ENCODE results near the gene ATP8A1. TPM values are rescaled to one million over a fixed set of nuclear protein-coding genes. Genes with fewer than 3 reads are reported as not detected.
"Not testable (repeated sequence)": the region's sequence is repeated elsewhere in the genome, so short reads cannot be mapped to it uniquely, and the experiment has no call there.

ATP8A1 gene
- total and polyA plus RNA-seq, 12 donors = 14.4 to 58.3 (median 27.7) TPM

DNA sequence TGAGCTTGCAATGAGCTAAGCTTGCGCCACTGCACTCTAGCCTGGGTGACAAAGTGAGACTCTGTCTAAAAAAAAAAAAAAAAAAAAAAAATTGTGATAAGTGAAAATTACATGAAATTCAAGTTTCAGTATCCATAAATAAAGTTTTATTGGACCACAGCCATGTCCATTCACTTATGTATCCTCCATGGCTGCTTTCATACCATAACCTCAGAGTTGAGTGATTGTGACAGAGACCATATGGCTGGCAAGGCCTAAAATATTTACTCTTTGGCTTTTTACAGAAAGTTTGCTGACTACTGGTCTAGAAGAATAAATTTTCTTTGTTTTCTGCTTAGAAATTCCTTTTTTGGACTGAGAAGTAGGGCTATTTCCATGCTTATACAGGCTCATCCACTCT lies 271.4 kb downstream of the ATP8A1 start:
- Histone ChIP-seq H3K36me3 (replicated peaks in 1 of 2) (no peaks in the 10 kb centered on the region), H3K4me3 (no peak overlapping the region), H3K27ac (no peak overlapping the region), H3K4me1 (replicated peaks in 1 of 2) (no peaks in the 10 kb centered on the region), H3K27me3 (no peaks in the 10 kb centered on the region), H3K9me3 (replicated peaks in 1 of 3) (no peaks in the 10 kb centered on the region)
- DNase-seq = no peak
- 82 to 100% (median 94%) methylated on average over 1 of the region's 1 CpG for WGBS, 4 donors
- intact Hi-C loops (cut with DNase I) = no loop called here
- TF ChIP-seq, protein P1, sequence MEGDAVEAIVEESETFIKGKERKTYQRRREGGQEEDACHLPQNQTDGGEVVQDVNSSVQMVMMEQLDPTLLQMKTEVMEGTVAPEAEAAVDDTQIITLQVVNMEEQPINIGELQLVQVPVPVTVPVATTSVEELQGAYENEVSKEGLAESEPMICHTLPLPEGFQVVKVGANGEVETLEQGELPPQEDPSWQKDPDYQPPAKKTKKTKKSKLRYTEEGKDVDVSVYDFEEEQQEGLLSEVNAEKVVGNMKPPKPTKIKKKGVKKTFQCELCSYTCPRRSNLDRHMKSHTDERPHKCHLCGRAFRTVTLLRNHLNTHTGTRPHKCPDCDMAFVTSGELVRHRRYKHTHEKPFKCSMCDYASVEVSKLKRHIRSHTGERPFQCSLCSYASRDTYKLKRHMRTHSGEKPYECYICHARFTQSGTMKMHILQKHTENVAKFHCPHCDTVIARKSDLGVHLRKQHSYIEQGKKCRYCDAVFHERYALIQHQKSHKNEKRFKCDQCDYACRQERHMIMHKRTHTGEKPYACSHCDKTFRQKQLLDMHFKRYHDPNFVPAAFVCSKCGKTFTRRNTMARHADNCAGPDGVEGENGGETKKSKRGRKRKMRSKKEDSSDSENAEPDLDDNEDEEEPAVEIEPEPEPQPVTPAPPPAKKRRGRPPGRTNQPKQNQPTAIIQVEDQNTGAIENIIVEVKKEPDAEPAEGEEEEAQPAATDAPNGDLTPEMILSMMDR (IDR thresholded peaks at IDR 0.05) = no peak
- no peak for TF ChIP-seq POLR2A (IDR thresholded peaks at IDR 0.05)

DNA sequence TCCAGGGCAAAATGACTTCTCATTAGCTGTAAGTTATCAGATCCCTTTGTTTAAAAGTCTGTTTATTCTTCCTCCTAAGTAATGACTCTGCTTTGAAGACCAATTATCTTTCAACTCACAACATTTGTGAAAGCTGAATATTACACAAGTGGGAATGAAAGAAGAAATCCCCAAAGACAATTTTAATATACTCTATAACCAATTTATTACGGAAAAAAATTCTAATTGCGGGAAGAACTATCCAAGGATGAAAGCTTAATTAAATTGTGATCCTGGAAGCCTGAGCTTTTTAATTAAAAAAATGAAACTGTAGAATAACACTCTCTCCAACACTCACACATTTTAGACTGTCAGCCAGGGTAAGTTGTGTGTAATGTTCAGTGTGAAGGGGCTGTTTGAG lies 275.2 kb downstream of the ATP8A1 start:
- H3K27ac ChIP-seq = no peak overlapping the region
- intact Hi-C loops (cut with DNase I) = no loop called here
- 86 to 98% (median 95%) methylated on average over 2 of the region's 2 CpGs for WGBS, 4 donors
- no peaks in the 10 kb centered on the region for H3K9me3 ChIP-seq (replicated peaks in 1 of 3)
- H3K36me3 ChIP-seq (replicated peaks in 1 of 2) = no peaks in the 10 kb centered on the region
- DNase-seq = no peak
- H3K27me3 ChIP-seq = no peaks in the 10 kb centered on the region
- no peak overlapping the region for H3K4me3 ChIP-seq
- TF ChIP-seq POLR2A (IDR thresholded peaks at IDR 0.05) = no peak
- TF ChIP-seq, protein P1 (IDR thresholded peaks at IDR 0.05) = no peak
- H3K4me1 ChIP-seq (replicated peaks in 1 of 2) = no peaks in the 10 kb centered on the region

DNA sequence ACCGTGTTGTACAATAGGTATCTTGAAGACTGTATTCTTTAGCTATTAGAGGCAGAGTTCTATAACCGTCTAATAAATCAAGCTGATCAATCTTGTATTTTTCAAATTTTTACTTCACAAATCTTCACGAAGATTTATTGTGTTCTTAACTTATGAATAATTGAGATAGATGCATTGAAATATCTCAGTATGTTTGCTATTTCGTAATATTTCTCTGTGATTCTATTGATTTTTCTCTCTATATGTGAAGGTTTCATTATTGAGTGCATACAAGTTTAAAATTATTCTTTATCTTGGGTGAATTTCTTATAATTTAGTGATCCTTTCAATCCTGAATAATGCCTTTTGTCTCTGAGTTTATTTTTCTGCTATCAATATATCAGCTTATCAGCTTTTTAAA lies 279.4 kb downstream of the ATP8A1 start:
- Histone ChIP-seq H3K4me1 (replicated peaks in 1 of 2) (no peaks in the 10 kb centered on the region), H3K36me3 (replicated peaks in 1 of 2) (no peaks in the 10 kb centered on the region), H3K27me3 (no peaks in the 10 kb centered on the region), H3K9me3 (replicated peaks in 1 of 3) (no peaks in the 10 kb centered on the region), H3K27ac (no peak overlapping the region), H3K4me3 (no peak overlapping the region)
- no peak for DNase-seq
- TF ChIP-seq, protein P1 (IDR thresholded peaks at IDR 0.05) = no peak
- no peak for TF ChIP-seq POLR2A (IDR thresholded peaks at IDR 0.05)
- intact Hi-C loops (cut with DNase I) = no loop called here
- WGBS, 4 donors = 89 to 93% (median 90%) methylated on average over 4 of the region's 4 CpGs

DNA sequence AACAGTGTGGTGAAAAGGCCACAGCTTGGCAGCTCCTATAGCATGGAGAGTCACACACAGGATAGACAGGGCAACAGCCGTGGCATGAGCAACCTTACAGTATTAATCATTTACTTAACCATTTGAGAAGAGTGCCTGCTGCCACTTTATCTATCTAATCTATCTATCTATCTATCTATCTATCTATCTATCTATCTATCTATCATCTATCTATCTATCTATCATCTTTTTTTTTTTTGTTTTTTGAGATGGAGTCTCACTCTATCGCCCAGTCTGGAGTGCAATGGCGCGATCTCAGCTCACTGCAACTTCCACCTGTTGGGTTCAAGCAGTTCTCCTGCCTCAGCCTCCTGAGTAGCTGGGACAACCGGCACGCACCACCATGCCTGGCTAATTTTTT lies 284.6 kb downstream of the ATP8A1 start:
- H3K27ac ChIP-seq; H3K4me1 ChIP-seq (replicated peaks in 1 of 2); H3K27me3 ChIP-seq; H3K36me3 ChIP-seq (replicated peaks in 1 of 2); H3K4me3 ChIP-seq; DNase-seq; H3K9me3 ChIP-seq (replicated peaks in 1 of 3): not testable (repeated sequence)
- WGBS, 4 donors = 91 to 97% (median 93%) methylated on average over 6 of the region's 6 CpGs
- intact Hi-C loops (cut with DNase I) = loop anchor here (5.0 kb wide), 1 partner anchor 150 kb away; no protein-coding TSS in a partner anchor

Data from adrenal gland (tissue), 12 donors.